NCI-H2171 treated with DMSO at 0.1 percent for 48 hours (cell line): Measurements from ENCODE around the gene DCAF16.
A peak's percentile ranks its signal among the peaks of the same experiment; 100 is the strongest.

Experiments used
- DNase-seq: peaks from one replicate; lab custom pipeline; 2025; lab: John Stamatoyannopoulos, UW

The DCAF16 gene

DNA sequence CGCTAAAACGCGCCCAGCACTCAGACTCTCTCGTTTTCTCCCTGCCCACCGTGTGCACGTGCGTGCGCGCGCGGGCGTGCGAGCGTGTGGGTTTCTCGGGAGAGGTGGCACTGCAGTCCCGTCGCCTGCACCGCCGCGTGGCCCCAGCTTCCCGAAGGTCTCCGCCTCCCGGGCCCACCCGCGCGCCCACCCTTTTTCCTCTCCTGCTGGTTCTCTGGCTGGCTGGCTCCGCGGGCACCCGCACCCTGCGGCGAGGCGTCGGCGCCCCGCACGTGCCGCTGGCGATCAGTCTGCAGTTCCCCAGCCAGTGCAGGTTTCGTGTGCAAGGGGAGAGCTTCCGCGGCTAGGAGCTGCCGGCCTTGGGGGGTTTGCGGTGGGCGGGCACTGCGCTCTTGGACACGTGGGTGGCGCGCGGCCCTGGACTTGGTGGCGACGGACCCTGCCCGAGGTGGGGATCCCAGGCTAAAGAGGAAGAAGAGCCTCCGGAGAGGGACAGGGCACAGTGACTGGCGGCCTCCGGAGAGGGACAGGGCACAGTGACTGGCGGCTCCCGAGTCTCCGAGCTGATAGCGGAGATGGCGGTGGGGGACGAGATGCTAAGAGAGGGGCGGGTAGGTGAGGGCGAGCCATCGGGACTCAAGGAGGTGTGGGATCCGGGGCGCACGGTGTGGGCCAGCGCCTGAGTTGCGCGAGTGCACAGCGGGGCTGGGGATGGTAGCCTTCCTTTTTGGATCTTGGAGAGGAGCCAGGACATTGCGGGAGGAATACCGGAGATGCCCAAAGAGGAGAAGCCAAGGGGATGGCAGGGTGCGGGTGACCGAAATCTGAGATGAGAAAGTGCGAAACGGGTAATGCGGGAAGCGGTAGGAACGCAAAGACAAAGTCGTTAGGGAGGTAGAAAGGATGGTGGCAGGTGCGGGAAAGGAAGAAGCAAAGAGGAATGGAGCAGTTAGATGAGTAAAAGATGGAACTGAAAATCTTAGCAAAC is 29.0 kb downstream of the DCAF16 start, which contains the start of gene FAM184B:
FAM184B (minus strand) TSS at position 322 of the 988 bp plus-strand sequence. CDS start 322 bp downstream, outside the sequence.
- DNase-seq = peak; percentile 25

- DNase-seq = peak; percentile 27
These were observed 29.9 kb downstream of the DCAF16 start for GRCh38 chr4:17780501-17781299.

DNA sequence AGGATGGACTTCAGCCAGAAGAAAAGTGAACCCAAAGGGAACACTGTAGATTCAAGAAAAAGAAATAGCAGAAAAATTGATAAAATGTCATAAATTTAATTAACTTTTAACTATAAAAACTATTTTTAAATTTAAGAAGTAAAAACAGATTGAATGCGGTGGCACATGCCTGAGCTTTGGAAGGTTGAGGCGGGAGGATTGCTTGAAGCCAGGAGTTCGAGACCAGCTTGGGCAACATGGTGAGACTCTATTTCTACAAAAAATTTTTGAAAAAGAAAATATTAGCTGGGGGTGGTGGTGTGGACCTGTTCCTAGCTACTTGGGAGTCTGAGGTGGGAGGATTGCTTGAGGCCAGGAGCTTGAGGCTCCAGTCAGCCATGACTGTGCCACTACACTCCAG is 32.1 kb downstream of the DCAF16 start:
- DNase-seq = no peak

DNA sequence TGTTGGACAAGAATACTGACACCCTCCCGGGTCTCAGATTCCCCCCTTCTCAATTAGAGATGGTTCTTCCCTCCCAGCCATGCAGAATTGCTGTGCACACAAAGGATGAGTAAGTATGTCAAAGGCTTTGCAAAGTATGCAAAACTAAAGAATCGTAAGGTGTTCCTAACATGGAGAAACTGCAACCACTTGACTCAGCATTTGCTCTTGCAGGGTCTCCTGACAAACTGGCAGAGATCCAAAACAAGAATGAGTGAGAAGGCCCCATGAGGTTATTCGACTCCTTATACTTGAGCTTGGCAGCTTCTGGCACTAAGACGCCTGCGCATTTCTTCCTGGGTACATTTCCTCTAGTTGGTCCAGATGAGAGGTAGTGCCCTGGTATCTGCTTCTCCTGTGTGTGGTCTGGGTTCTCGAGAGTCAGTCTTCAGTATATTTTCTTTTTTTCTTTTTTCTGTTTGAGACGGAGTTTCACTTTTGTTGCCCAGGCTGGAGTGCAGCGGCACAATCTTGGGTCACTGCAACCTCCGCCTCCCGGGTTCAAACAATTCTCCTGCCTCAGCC is 37.3 kb downstream of the DCAF16 start:
- DNase-seq = peak; percentile 80

- peak; percentile 66 for DNase-seq
These were observed 39.2 kb downstream of the DCAF16 start for GRCh38 chr4:17771284-17771908.

DNA sequence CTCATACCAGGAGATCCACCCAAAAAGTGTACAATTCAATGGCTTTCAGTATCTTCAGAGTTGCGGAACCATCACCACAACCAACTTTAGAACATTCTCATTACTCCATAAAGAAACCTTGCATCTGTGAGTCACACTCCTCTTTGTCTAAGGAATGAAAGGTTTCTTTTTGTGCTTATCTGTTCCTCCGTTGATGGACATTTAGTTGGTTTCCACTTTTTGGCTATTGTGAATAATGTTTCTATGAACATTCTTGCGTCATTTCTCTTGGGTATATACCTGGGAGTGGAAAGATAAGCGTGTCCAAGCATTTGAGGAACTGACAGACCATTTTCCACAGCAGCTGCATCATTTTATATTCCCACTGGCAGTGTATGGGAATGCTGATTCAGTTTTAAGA is 39.7 kb downstream of the DCAF16 start:
- DNase-seq = no peak

DNA sequence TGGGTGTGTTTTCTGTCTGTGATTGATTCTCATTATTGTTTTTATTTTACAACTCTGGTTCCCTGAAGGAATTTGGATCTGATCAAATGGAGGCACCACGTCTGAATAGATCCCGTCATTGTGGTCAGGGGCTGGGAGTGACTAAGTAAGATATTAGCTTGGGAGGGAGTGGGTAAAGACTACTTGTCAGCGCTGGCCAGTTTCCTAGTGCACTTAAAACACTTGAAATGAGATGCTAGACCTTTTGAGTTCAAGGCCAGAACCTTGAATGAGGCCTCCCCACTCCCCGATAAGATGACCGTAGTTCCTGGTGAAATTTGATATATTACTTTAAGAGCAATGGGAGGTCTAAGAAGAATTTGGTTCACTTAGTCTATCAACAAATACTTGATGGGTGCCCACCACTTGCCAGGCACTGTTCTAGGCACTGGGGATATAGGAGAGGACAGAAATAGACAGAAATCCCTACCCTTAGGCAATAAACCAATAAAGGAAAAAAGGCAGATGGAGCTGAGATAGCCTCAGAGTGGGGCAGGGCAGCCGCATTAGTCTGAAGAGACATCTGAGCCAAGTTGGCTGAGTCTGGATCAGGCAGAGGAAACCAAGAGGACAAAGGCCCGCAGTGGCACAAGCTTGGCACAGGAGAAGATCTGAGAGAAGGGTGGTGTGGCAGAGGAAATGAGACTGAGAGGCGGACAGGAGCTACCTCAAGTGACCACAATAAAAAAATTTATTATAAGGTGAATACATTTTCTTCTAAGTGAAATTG is 41.0 kb downstream of the DCAF16 start:
- DNase-seq = no peak

- no peak for DNase-seq
These were observed 43.6 kb downstream of the DCAF16 start for GRCh38 chr4:17766826-17767458.

- DNase-seq = no peak
These were observed 44.9 kb downstream of the DCAF16 start for GRCh38 chr4:17765514-17766286.

GRCh38 chr4:17763931-17764330 is 46.6 kb downstream of the DCAF16 start:
- peak; percentile 92 for DNase-seq

- DNase-seq = peak; percentile 37
These were observed 47.1 kb downstream of the DCAF16 start for GRCh38 chr4:17763416-17763815.

- peak; percentile 6 for DNase-seq
These were observed 47.8 kb downstream of the DCAF16 start for GRCh38 chr4:17762726-17763125.

- no peak for DNase-seq
These were observed 49.5 kb downstream of the DCAF16 start for GRCh38 chr4:17761062-17761461.

- DNase-seq = no peak
These were observed 49.9 kb downstream of the DCAF16 start for GRCh38 chr4:17760626-17761025.

- DNase-seq = peak; percentile 83
These were observed 52.1 kb downstream of the DCAF16 start for GRCh38 chr4:17758485-17758884.

DNA sequence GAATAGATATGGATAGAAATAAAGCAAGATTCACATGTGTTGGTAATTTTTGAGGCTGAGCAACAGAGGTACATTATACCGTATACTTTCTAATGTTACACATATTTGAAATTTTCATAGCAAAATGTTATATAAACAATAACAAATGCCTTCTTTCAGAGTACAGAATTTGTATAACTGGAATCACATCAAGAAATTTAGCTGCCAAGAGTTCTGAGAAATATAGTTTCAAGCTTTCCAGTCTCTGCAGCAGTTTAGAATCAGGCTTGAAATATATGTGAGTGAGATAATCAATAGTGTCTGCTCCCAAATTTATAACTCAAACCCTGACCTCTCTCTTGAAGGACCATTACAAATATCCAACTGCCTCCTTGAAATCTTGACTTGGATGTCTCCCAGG is 52.9 kb downstream of the DCAF16 start:
- no peak for DNase-seq

DNA sequence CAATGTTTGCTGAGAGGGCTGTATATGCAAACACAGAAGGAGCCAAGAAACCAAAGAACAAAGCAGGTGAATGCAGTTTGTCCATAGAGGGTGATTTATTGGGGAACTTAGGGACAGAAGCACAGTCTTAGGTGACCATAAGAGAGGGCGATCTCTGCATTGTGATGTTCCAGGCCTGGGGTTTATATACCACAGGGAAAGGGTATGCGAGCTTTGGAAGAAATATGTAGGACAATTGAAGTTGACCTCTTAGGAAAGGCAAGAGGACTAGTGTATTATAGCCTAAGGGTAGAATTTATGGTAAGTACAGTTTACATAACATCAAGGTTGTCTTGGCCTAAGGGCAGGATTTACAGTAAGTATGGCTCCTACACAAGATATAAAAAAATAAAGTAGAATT is 56.9 kb downstream of the DCAF16 start:
- no peak for DNase-seq
